MM.1S (cell line): Measurements from ENCODE around the gene DOCK4.

Source experiments
- DNase-seq: peaks from one replicate; pipeline ENCODE4 v3.0.0-alpha.2; 2015
- H2AFZ ChIP-seq: fragments of 300-600 bp; sonication (generic); 2 replicates; pipeline ENCODE4 v1.6.0; 2016; ENCODE audit warnings: antibody characterized with exemption, low read length
- H3F3A ChIP-seq: fragments of 300-600 bp; sonication (generic); 2 replicates; pipeline ENCODE4 v1.6.1; 2016; ENCODE audit warnings: mild to moderate bottlenecking, antibody characterized with exemption, low read length, moderate library complexity, mixed read lengths; ENCODE audit not compliant: insufficient read depth
- H3K27ac ChIP-seq: fragments of 300-600 bp; sonication (generic); 2 replicates; pipeline ENCODE4 v1.5.1; 2016; ENCODE audit warnings: mild to moderate bottlenecking, low read length
- H3K27me3 ChIP-seq: fragments of 300-600 bp; sonication (generic); replicated peaks from 2 replicates; pipeline ENCODE4 v1.6.0; 2016; ENCODE audit warnings: low read length; ENCODE audit not compliant: insufficient read depth
- H3K36me3 ChIP-seq: fragments of 300-600 bp; sonication (generic); replicated peaks from 2 replicates; pipeline ENCODE4 v1.6.1; 2016; ENCODE audit warnings: mild to moderate bottlenecking, low read length, mixed read lengths; ENCODE audit not compliant: insufficient read depth
- H3K4me1 ChIP-seq: fragments of 300-600 bp; sonication (generic); 2 replicates; pipeline ENCODE4 v1.6.1; 2016; ENCODE audit warnings: low read length, mixed read lengths
- H3K4me2 ChIP-seq: fragments of 300-600 bp; sonication (generic); 2 replicates; pipeline ENCODE4 v1.6.0; 2016; ENCODE audit warnings: low read depth, low read length
- H3K4me3 ChIP-seq: fragments of 300-600 bp; sonication (generic); 2 replicates; pipeline ENCODE4 v1.5.1; 2016; ENCODE audit warnings: low read length, mixed read lengths
- H3K79me2 ChIP-seq: fragments of 300-600 bp; sonication (generic); 2 replicates; pipeline ENCODE4 v1.6.1; 2016; ENCODE audit warnings: mixed run types, low read length, mixed read lengths
- H3K9ac ChIP-seq: fragments of 300-600 bp; sonication (generic); 2 replicates; pipeline ENCODE4 v1.6.1; 2016; ENCODE audit warnings: low read length, mixed read lengths
- H3K9me2 ChIP-seq: fragments of 300-600 bp; sonication (generic); replicated peaks from 2 replicates; pipeline ENCODE4 v1.6.1; 2016; ENCODE audit warnings: mild to moderate bottlenecking, low read length, mixed read lengths; ENCODE audit not compliant: insufficient read depth
- H3K9me3 ChIP-seq: fragments of 300-600 bp; sonication (generic); replicated peaks from 2 replicates; pipeline ENCODE4 v1.6.1; 2016; ENCODE audit warnings: mild to moderate bottlenecking, low read length, mixed read lengths; ENCODE audit not compliant: insufficient read depth
- H4K20me1 ChIP-seq: fragments of 300-600 bp; sonication (generic); 2 replicates; pipeline ENCODE4 v1.6.1; 2016; ENCODE audit warnings: mild to moderate bottlenecking, low read length, moderate library complexity, mixed read lengths; ENCODE audit not compliant: insufficient read depth
- EZH2 ChIP-seq: fragments of 300-600 bp; sonication (generic); optimal IDR thresholded peaks from 2 replicates; pipeline ENCODE3; 2017; ENCODE audit warnings: low read depth, mild to moderate bottlenecking, antibody characterized with exemption, low read length, mixed read lengths
- EZH2phosphoT487 ChIP-seq: fragments of 300-600 bp; sonication (generic); IDR thresholded peaks from 2 replicates; pipeline ENCODE4 v1.6.1; 2018; ENCODE audit warnings: antibody characterized with exemption, low read length
- TF ChIP-seq, protein P1 (sequence below): fragments of 300-600 bp; sonication (generic); IDR thresholded peaks from 2 replicates; pipeline ENCODE4 v1.5.1; 2016; ENCODE audit warnings: antibody characterized with exemption, low read length, mixed read lengths

The DOCK4 gene

DNA sequence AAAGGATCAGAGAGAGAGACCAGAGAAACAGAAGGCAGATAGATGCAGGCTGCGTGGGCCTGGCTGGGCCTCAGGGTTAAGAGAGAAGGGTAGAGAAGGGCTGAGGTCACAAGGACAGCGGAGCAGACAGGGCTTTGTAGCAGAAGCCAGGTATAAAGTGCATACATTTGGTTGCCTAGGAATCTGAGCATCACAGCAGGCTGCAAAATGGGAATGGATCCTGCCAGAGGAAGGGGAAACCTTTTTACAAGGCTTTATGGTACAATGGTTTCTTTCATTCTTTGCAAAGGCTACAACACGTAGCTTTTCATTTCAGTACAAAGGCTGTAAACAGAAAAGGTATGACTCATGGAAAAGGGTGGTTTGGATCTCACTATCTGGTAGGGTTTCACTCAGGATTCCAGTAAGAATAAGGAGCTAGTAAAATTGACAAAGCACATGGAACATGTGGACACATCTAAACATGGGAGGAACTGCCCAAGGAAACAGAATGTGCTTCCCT lies 275.1 kb downstream of the DOCK4 start:
- no peaks in the 10 kb centered on the region for H3K79me2 ChIP-seq
- no peaks in the 10 kb centered on the region for H3K9me3 ChIP-seq
- H4K20me1 ChIP-seq: no peaks in the 10 kb centered on the region
- no peak overlapping the region for H3K9ac ChIP-seq
- H3K4me1 ChIP-seq: no peaks in the 10 kb centered on the region
- no peak overlapping the region for H3K4me3 ChIP-seq
- H3K27ac ChIP-seq: no peak overlapping the region
- no peaks in the 10 kb centered on the region for H3K27me3 ChIP-seq
- no peak overlapping the region for H2AFZ ChIP-seq
- H3K36me3 ChIP-seq: no peaks in the 10 kb centered on the region; the same call in 1 of the 2 replicates
- no peak for DNase-seq
- no peaks in the 10 kb centered on the region for H3K9me2 ChIP-seq
- no peaks in the 10 kb centered on the region for H3F3A ChIP-seq
- no peak overlapping the region for H3K4me2 ChIP-seq
- TF ChIP-seq, protein P1, sequence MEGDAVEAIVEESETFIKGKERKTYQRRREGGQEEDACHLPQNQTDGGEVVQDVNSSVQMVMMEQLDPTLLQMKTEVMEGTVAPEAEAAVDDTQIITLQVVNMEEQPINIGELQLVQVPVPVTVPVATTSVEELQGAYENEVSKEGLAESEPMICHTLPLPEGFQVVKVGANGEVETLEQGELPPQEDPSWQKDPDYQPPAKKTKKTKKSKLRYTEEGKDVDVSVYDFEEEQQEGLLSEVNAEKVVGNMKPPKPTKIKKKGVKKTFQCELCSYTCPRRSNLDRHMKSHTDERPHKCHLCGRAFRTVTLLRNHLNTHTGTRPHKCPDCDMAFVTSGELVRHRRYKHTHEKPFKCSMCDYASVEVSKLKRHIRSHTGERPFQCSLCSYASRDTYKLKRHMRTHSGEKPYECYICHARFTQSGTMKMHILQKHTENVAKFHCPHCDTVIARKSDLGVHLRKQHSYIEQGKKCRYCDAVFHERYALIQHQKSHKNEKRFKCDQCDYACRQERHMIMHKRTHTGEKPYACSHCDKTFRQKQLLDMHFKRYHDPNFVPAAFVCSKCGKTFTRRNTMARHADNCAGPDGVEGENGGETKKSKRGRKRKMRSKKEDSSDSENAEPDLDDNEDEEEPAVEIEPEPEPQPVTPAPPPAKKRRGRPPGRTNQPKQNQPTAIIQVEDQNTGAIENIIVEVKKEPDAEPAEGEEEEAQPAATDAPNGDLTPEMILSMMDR: no peak
- TF ChIP-seq EZH2phosphoT487: no peak

DNA sequence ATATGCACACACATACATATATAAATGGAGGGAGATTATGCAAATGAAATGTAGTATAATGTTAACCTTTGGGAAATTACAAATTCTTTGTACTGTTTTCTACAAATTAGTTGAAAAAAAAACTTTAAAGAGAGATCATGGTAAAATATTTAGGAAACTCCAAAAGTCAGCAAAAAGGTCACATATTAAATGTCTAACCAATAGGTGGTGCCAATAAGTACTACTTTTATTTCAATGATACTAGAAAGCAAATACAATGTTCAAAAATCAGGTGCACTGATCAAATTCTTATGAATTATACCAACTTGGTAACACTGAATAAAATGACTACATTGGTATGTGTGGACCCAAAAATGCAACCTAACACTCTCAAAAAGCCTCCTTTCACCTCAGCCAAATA lies 276.9 kb downstream of the DOCK4 start:
- no peak overlapping the region for H3K27ac ChIP-seq

DNA sequence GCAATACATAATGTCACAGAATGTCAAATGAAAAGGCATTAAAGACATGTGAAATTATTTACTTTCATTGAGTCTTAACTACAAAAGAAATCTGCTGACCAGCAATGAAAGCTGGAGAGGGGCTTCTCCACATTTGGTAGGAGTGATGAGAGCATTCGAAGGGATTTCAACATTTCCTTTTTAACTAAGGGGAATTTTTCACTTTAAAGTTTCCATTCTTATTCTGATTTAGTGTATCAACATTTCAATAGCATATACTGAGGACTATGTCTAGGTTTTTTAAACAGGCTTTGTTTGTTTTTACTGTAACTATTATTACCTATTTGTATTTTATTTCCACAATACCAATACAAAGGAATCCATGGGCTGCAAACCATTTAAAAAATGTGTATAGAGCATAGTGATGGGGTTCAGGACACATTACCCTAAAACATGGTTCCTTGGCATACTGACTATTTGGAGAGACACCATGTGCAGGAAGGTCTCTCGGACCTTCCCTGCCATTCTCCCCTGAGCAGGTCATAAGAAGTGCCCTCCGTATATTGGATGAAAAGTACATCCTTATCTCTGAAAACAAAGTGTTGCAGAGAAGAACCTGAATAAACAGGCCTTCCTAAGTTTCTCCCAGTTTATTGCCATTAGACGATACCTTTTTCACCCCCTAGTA lies 278.7 kb downstream of the DOCK4 start:
- no peaks in the 10 kb centered on the region for H3K9me2 ChIP-seq
- no peak overlapping the region for H3K4me3 ChIP-seq
- no peaks in the 10 kb centered on the region for H4K20me1 ChIP-seq
- no peaks in the 10 kb centered on the region for H3K27me3 ChIP-seq
- no peaks in the 10 kb centered on the region for H3K36me3 ChIP-seq
- TF ChIP-seq EZH2: no peak
- TF ChIP-seq, protein P1: no peak
- no peak for TF ChIP-seq EZH2phosphoT487
- no peaks in the 10 kb centered on the region for H3K4me1 ChIP-seq
- no peak for DNase-seq
- H3F3A ChIP-seq: no peaks in the 10 kb centered on the region
- no peaks in the 10 kb centered on the region for H3K79me2 ChIP-seq
- no peak overlapping the region for H3K9ac ChIP-seq
- H2AFZ ChIP-seq: no peak overlapping the region
- H3K9me3 ChIP-seq: no peaks in the 10 kb centered on the region
- no peak overlapping the region for H3K27ac ChIP-seq
- H3K4me2 ChIP-seq: no peak overlapping the region

More for the DNA sequence above, 276.9 kb downstream of the DOCK4 start:
- Histone ChIP-seq H3K27me3 (no peaks in the 10 kb centered on the region), H2AFZ (no peak overlapping the region), H3K79me2 (no peaks in the 10 kb centered on the region), H4K20me1 (no peaks in the 10 kb centered on the region), H3F3A (no peaks in the 10 kb centered on the region), H3K4me2 (no peak overlapping the region), H3K4me3 (no peak overlapping the region), H3K9me2 (no peaks in the 10 kb centered on the region), H3K9me3 (no peaks in the 10 kb centered on the region), H3K9ac (no peak overlapping the region), H3K36me3 (no peaks in the 10 kb centered on the region), H3K4me1 (no peaks in the 10 kb centered on the region)
- TF ChIP-seq EZH2: no peak
- no peak for TF ChIP-seq EZH2phosphoT487
- TF ChIP-seq, protein P1: no peak
- DNase-seq: no peak
